Measurements from ENCODE around the gene SLF2. TPM values are rescaled to one million over a fixed set of nuclear protein-coding genes. Genes with fewer than 3 reads are reported as not detected.

SLF2 gene
- total RNA-seq, 1 donor from 2014 or later = 3.1 TPM

DNA sequence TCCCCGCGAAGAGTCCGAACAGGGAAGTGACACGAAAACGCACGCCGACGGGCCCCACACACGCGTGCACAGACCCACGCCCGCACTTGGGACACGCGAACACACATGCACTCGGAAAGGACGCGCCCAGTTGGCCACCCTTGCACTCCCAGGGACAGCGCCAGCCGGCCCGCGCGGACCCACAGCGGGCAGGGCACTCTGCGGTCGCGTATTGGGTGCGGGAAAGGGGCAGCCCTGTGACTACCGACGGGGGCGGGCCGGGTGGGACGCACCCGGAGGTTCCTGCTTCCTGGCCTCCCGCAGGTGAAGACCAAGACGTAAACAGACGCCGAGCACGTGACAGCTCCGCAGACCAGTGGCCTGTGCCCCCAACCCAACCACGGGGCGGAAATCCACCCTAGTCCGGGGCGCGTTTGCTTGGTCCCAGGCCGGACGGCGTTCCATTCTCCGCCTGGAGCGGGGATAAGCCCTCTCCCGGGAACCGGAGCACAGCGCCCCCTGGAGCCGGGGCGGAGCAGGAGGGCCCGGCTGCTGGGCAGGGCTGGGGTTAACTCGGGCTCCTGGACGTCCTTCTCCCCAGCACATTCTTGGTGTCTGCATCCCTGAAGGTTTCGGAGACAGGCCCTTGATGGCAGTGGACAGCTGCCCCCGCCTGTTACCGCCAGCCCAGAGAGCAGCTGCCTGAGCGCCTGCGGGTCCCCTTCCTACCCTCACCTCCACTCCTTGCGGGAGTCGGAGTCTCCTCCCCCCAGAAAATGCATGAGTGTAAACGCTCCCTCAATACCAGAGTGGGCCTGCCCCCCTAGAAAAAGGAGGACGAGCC lies 84.8 kb downstream of the SLF2 start:
- peaks cover 8% of the 10 kb centered on the region in 2 donors for H3K36me3 ChIP-seq
- peak overlapping the region; percentile 99 to 100 for H3K27ac ChIP-seq
- H3K4me3 ChIP-seq = peak overlapping the region; percentile 79 to 92
- TF ChIP-seq CTCF (IDR thresholded peaks at IDR 0.05) = peak; percentile 87 to 95 (median 90)
- DNase-seq (ENCODE audit: low spot score in 2 of 2) = peak in 1 of 2 donors; percentile 86
- intact Hi-C loops (cut with DNase I) = loop anchor here (1.0 to 10.0 kb wide), 8 partner anchors 16 to 820 kb away; partner anchors contain the start of genes HIF1AN, KAZALD1, OGA and PDZD7
- H3K4me1 ChIP-seq = peaks cover 16 to 32% of the 10 kb centered on the region in 2 donors
- no peaks in the 10 kb centered on the region for H3K9me3 ChIP-seq
- no peaks in the 10 kb centered on the region for H3K27me3 ChIP-seq

DNA sequence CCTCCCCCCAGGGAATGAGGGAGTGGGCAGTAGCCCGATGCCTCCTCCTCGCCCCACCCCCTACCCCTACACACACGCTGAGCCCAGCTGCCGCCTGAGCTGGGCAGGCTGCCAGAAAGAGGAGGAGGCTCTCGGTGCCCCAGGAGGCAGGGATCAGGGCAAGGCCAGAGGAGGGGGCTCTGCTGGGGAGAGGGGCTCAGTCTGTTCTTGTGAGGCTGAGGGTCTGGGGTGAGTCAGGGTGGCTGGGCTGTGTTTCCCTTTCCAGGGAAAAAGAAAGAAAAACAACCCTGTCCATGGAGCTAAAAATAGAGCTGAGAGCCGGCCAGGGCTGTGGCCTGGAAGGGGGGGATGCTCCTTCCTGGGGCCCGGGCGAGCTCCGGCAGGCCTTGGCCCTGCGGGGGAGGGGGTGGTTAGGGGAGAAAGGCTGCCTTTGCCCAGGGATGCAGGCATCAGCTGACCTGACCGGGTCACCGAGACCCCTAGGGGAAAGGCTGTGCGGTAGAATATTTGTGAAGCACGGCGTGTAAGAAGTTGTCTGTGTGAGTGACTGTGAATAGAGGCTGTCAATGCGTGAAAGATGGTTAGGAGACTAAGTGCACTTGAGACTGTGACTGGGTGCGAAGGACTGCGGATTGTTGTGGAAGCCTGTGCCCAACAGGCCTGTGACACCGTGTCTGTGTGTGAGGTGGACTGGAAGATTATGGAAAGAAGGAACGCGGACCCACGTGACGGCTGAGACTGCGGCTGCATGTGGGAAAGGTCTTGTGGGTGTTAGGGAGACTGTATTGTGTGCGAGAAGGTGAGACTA lies 85.6 kb downstream of the SLF2 start:
- no peaks in the 10 kb centered on the region for H3K9me3 ChIP-seq
- intact Hi-C loops (cut with DNase I) = loop anchor here (1.0 to 10.0 kb wide), 7 partner anchors 15 to 819 kb away; partner anchors contain the start of genes HIF1AN, KAZALD1, OGA and SLF2
- peak overlapping the region; percentile 99 to 100 for H3K27ac ChIP-seq
- peaks cover 14 to 16% of the 10 kb centered on the region in 2 donors for H3K36me3 ChIP-seq
- peak; percentile 44 to 90 for DNase-seq (ENCODE audit: low spot score in 2 of 2)
- TF ChIP-seq CTCF (IDR thresholded peaks at IDR 0.05) = no peak
- peak overlapping the region; percentile 79 to 92 for H3K4me3 ChIP-seq
- H3K4me1 ChIP-seq = peaks cover 19 to 32% of the 10 kb centered on the region in 2 donors
- no peaks in the 10 kb centered on the region for H3K27me3 ChIP-seq

DNA sequence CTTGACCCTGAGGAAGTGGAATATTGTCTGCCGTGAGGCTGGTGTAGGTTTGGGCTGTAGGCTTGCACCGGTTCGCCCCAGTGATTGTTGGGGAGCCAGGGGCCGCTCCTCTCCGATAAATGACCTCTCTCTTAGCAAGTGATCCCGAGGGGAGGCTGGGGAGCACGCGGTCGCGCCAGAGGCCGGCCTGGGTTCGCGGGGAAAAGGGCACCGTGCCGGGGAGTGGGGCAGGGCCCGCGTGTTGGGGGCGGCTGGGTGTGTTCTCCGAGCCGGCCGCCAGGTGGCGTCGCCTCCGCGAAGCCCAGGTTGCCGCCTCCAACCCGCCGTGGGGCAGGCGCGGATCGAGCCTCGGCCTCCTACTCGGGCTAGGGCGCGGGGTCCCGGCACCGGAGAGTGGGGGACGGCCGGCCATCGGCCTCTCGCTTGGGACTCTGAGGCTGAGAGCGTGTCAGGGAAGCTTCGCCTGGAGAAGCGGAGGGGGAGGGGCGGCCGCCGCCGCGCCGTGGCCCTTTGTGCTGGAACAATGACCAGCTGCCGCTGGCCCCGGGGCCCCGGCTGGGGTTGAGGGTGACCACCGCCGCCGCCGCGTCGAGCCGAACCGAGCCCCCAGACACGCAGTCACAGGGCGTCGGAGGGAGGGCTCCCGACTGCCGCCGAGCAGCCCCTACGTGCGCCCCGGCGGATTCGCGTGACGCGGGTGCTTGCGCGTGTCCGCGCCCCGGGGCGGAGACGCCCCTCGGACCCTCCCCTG lies 86.4 kb downstream of the SLF2 start:
- intact Hi-C loops (cut with DNase I) = loop anchor here (1.0 to 10.0 kb wide), 7 partner anchors 14 to 818 kb away; partner anchors contain the start of genes HIF1AN, KAZALD1, OGA and SLF2
- Histone ChIP-seq H3K36me3 (peaks cover 18% of the 10 kb centered on the region in 2 donors), H3K4me1 (peaks cover 23 to 32% of the 10 kb centered on the region in 2 donors), H3K27me3 (no peaks in the 10 kb centered on the region), H3K9me3 (no peaks in the 10 kb centered on the region), H3K27ac (peak overlapping the region; percentile 99 to 100), H3K4me3 (peak overlapping the region; percentile 79 to 92)
- peak; percentile 94 to 99 (median 96) for TF ChIP-seq CTCF (IDR thresholded peaks at IDR 0.05)
- peak; percentile 27 to 89 for DNase-seq (ENCODE audit: low spot score in 2 of 2)

DNA sequence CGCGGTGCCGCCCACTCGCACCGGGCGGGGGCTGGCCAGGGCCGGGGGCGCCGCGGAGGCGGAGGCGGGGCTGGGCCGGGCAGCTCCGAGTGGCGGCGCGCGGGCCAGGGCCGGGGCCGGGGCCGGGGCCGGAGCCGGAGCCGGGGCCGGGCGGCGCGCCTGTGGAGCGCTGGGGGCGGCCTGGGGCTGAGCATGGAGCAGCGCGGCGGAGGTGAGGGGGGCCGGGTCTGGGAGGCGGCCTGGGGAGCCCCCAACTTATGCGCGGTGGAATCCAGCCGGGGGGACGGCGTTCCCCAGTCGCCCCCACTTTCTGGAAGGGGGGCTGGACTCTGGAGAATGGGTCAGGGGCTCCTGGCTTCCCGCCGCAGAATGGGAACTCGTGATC lies 87.0 kb downstream of the SLF2 start, which contains the start of gene LZTS2:
TSS of gene LZTS2 (plus strand) at position 67 of the 385 bp plus-strand sequence. CDS start 2,731 bp downstream, outside the sequence.
- Histone ChIP-seq H3K27ac (peak within 1 kb of the TSS; percentile 99 to 100), H3K4me3 (peak within 1 kb of the TSS; percentile 79 to 92), H3K27me3 (no peaks in the 10 kb centered on the region), H3K36me3 (peaks cover 23 to 24% of the 10 kb centered on the region in 2 donors), H3K9me3 (no peaks in the 10 kb centered on the region), H3K4me1 (peaks cover 23 to 34% of the 10 kb centered on the region in 2 donors)
- no peak for DNase-seq (ENCODE audit: low spot score in 2 of 2)
- intact Hi-C loops (cut with DNase I) = loop anchor here (2.0 to 10.0 kb wide), 6 partner anchors 43 to 1645 kb away; partner anchors contain the start of genes HIF1AN, KAZALD1, OGA and SLF2
- TF ChIP-seq CTCF (IDR thresholded peaks at IDR 0.05) = no peak
